HCT116 (cell line): ENCODE data around the gene GIMAP5. TPM values are rescaled to one million over a fixed set of nuclear protein-coding genes. Genes with fewer than 3 reads are reported as not detected.

Experiments used
- ATAC-seq: fragments of 200-7000 bp; cut with Tn5 transposase; 2 replicates; pipeline ENCODE4 v1.9.1; 2020; ENCODE audit warnings: mild to moderate bottlenecking, moderate library complexity
- BruUV-seq: library from RNA; stranded (reverse); fragments of 400-500 nt; replicated peaks from 2 replicates; lab custom pipeline; 2021; lab: Mats Ljungman, UMichigan
- CTCF ChIA-PET: fragments of 300-600 bp; sonication (Branson Sonifier 250); formaldehyde crosslinking; loops from one replicate; lab custom pipeline; 2021; ENCODE audit warnings: antibody characterized with exemption; lab: Charles Lee
- POLR2A ChIA-PET: fragments of 300-600, 350-600 bp; sonication (Branson Sonifier 250); formaldehyde crosslinking; loops from one replicate; lab custom pipeline; 2021; ENCODE audit warnings: antibody characterized with exemption; lab: Charles Lee
- RAD21 ChIA-PET, 2 experiments: fragments of 300-600 bp; sonication (Branson Sonifier 250); formaldehyde crosslinking; loops; one replicate each; lab custom pipeline; 2023; ENCODE audit warnings: low total read pairs in 2 of 2; ENCODE audit not compliant: uncharacterized antibody in 2 of 2, unreplicated experiment in 2 of 2, low non-redundant PET in 1 of 2; lab: Charles Lee
- DNase-seq: peaks from one replicate; pipeline ENCODE4 v3.0.0-alpha.2; 2010; ENCODE audit warnings: low read depth, low spot score
- H2AFZ ChIP-seq: fragments of 200-600 bp; shearing (Covaris generic), sonication (generic); 2 replicates; pipeline ENCODE4 v1.6.1; 2017; ENCODE audit warnings: low read depth, mixed run types, mixed read lengths, antibody characterized with exemption, low read length; ENCODE audit not compliant: poor library complexity, severe bottlenecking
- H3K27ac ChIP-seq: 2 replicates; pipeline ENCODE4 v1.5.1; 2012; ENCODE audit warnings: low read depth, low read length
- H3K27me3 ChIP-seq: fragments of 200-600 bp; sonication (generic); 2 replicates; pipeline ENCODE4 v1.6.1; 2016; ENCODE audit warnings: mixed run types, low read length, mixed read lengths; ENCODE audit not compliant: insufficient read depth
- H3K36me3 ChIP-seq, 2 experiments: fragments of 200-500 bp in 1 of 2; fragments of 200-600 bp in 1 of 2; sonication (Bioruptor generic) in 1 of 2; sonication (generic) in 1 of 2; 2 replicates each; pipeline versions ENCODE4 v1.5.1 to v1.6.1; 2014 to 2016; ENCODE audit warnings: low read length in 2 of 2, inconsistent platforms in 1 of 2, mixed read lengths in 1 of 2, mixed run types in 1 of 2; ENCODE audit not compliant: insufficient read depth in 2 of 2, control insufficient read depth in 1 of 2
- H3K4me1 ChIP-seq, 2 experiments: fragments of 200-600 bp in 1 of 2; sonication (generic) in 1 of 2; 2 replicates each; pipeline versions ENCODE4 v1.5.1 to v1.6.1; 2012 to 2017; ENCODE audit warnings: low read length in 2 of 2, inconsistent platforms in 1 of 2, mild to moderate bottlenecking in 1 of 2, mixed read lengths in 1 of 2, mixed run types in 1 of 2, moderate library complexity in 1 of 2; ENCODE audit not compliant: insufficient read depth in 2 of 2, control insufficient read depth in 1 of 2
- H3K4me2 ChIP-seq: fragments of 200-600 bp; sonication (generic); 2 replicates; pipeline ENCODE4 v1.6.1; 2017; ENCODE audit warnings: mixed run types, low read length, mixed read lengths
- H3K4me3 ChIP-seq, 2 experiments: fragments of 200-600 bp in 1 of 2; sonication (generic) in 1 of 2; replicated peaks in 1 of 2; 2 replicates each; pipeline ENCODE4 v1.5.1; 2011 to 2016; ENCODE audit warnings: low read length in 2 of 2, control low read depth in 1 of 2, low read depth in 1 of 2, mild to moderate bottlenecking in 1 of 2, mixed read lengths in 1 of 2, mixed run types in 1 of 2
- H3K79me2 ChIP-seq: fragments of 200-600 bp; sonication (generic); 2 replicates; pipeline ENCODE4 v1.6.1; 2017; ENCODE audit warnings: mild to moderate bottlenecking, mixed run types, low read length, moderate library complexity, mixed read lengths; ENCODE audit not compliant: insufficient read depth
- H3K9ac ChIP-seq: fragments of 200-600 bp; sonication (generic); 2 replicates; pipeline ENCODE4 v1.6.1; 2016; ENCODE audit warnings: low read length, mixed read lengths
- H3K9me2 ChIP-seq: fragments of 200-600 bp; sonication (generic), shearing (Covaris generic); 2 replicates; pipeline ENCODE4 v1.6.1; 2017; ENCODE audit warnings: mixed run types, mild to moderate bottlenecking, moderate library complexity; ENCODE audit not compliant: insufficient read depth
- H3K9me3 ChIP-seq, 2 experiments: fragments of 200-500 bp in 1 of 2; fragments of 200-600 bp in 1 of 2; sonication (Bioruptor generic) in 1 of 2; sonication (generic) in 1 of 2; 2 replicates each; pipeline ENCODE4 v1.6.1; 2014 to 2017; ENCODE audit warnings: low read length in 2 of 2, mixed read lengths in 2 of 2, inconsistent platforms in 1 of 2, low read depth in 1 of 2, mild to moderate bottlenecking in 1 of 2, mixed run types in 1 of 2, moderate library complexity in 1 of 2; ENCODE audit not compliant: control insufficient read depth in 1 of 2, insufficient read depth in 1 of 2
- H4K20me1 ChIP-seq: fragments of 200-600 bp; sonication (generic), shearing (Covaris generic); 2 replicates; pipeline ENCODE4 v1.6.1; 2017; ENCODE audit warnings: mixed run types, mild to moderate bottlenecking, moderate library complexity; ENCODE audit not compliant: insufficient read depth
- FOSL1 ChIP-seq: IDR thresholded peaks from 2 replicates; pipeline ENCODE4 v1.6.1; 2012; ENCODE audit warnings: low read depth
- POLR2AphosphoS5 ChIP-seq: IDR thresholded peaks from 2 replicates; pipeline ENCODE4 v1.6.1; 2011; ENCODE audit warnings: mild to moderate bottlenecking, low read depth, low read length, moderate library complexity
- RAD21 ChIP-seq: IDR thresholded peaks from 2 replicates; pipeline ENCODE4 v1.6.1; 2012; ENCODE audit warnings: low read depth, mild to moderate bottlenecking
- SIN3A ChIP-seq: IDR thresholded peaks from 2 replicates; pipeline ENCODE4 v1.6.1; 2012; ENCODE audit warnings: low read depth
- ZFX ChIP-seq: fragments of 450-650 bp; IDR thresholded peaks from 2 replicates; pipeline ENCODE4 v1.6.1; 2017
- intact Hi-C: fragments of 100-400 bp; cut with micrococcal nuclease; formaldehyde crosslinking; loops from 2 replicates; pipeline ENCODE4 v1.10.0; 2022
- total RNA-seq: library from RNA; stranded (reverse); gene quantifications from one replicate; pipeline ENCODE4 v1.2.1, GENCODE V29; 2021; ENCODE audit not compliant: unreplicated experiment
- TF ChIP-seq, protein P1 (sequence below): IDR thresholded peaks from 2 replicates; pipeline ENCODE4 v1.6.1; 2012

GIMAP5 gene
- total RNA-seq, 1 experiment from 2014 or later, result 0.57 TPM

- H3K4me1 ChIP-seq, result no peaks in the 10 kb centered on the region
- no peak overlapping the region for H3K9ac ChIP-seq
- RAD21 ChIA-PET, result no interaction called here
- CTCF ChIA-PET, result no interaction called here
- POLR2A ChIA-PET, result no interaction called here
- DNase-seq (no peak), ATAC-seq (no peak)
- H3K9me2 ChIP-seq, result no peaks in the 10 kb centered on the region
- peaks cover 10% of the 10 kb centered on the region; the same call in 1 of the 2 replicates for H3K27me3 ChIP-seq
- H4K20me1 ChIP-seq, result no peaks in the 10 kb centered on the region
- no peak overlapping the region for H3K4me2 ChIP-seq
- H3K9me3 ChIP-seq, result no peaks in the 10 kb centered on the region; a peak in 1 of 4 replicates
- no peak overlapping the region for H3K4me3 ChIP-seq
- no peak for TF ChIP-seq SIN3A
- no peak for TF ChIP-seq FOSL1
- TF ChIP-seq, protein P1, sequence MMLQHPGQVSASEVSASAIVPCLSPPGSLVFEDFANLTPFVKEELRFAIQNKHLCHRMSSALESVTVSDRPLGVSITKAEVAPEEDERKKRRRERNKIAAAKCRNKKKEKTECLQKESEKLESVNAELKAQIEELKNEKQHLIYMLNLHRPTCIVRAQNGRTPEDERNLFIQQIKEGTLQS, result no peak
- no peak for TF ChIP-seq RAD21
- intact Hi-C loops, result no loop called here
- no peak overlapping the region for H3K27ac ChIP-seq
- H3K36me3 ChIP-seq, result no peaks in the 10 kb centered on the region
- no peaks in the 10 kb centered on the region for H3K79me2 ChIP-seq
- no TSS peak for BruUV-seq
- no peak overlapping the region for H2AFZ ChIP-seq
Measured at GRCh38 chr7:150728609-150729008, 8.6 kb upstream of the GIMAP5 start.

GRCh38 chr7:150731916-150732315, 5.3 kb upstream of the GIMAP5 start:
- DNase-seq (no peak), ATAC-seq (no peak)
- Histone ChIP-seq H3K79me2 (no peaks in the 10 kb centered on the region), H3K9me3 (no peaks in the 10 kb centered on the region; a peak in 1 of 4 replicates), H3K27me3 (peaks cover 29% of the 10 kb centered on the region; the same call in 1 of the 2 replicates), H4K20me1 (no peaks in the 10 kb centered on the region), H3K9me2 (no peaks in the 10 kb centered on the region), H3K9ac (no peak overlapping the region), H3K4me3 (no peak overlapping the region), H3K27ac (no peak overlapping the region), H3K4me1 (no peaks in the 10 kb centered on the region), H2AFZ (no peak overlapping the region), H3K4me2 (no peak overlapping the region), H3K36me3 (no peaks in the 10 kb centered on the region)
- ChIA-PET CTCF (no interaction called here), POLR2A (no interaction called here), RAD21 (no interaction called here)
- intact Hi-C loops, result no loop called here
- TF ChIP-seq ZFX, result no peak
- no peak for TF ChIP-seq RAD21
- no peak for TF ChIP-seq POLR2AphosphoS5
- no TSS peak for BruUV-seq
